K562 (cell line): Measurements from ENCODE around the gene ALG13. TPM values are rescaled to one million over a fixed set of nuclear protein-coding genes. Genes with fewer than 3 reads are reported as not detected.

Experiments
- ATAC-seq: fragments of 200-7000 bp; cut with Tn5 transposase; 3 replicates; pipeline ENCODE4 v1.9.1; 2020; ENCODE audit warnings: moderate library complexity
- BruUV-seq: library from RNA; stranded (reverse); fragments of 400-500 nt; replicated peaks from 2 replicates; lab custom pipeline; 2021; lab: Mats Ljungman, UMichigan
- CTCF ChIA-PET: fragments of 300-600 bp; formaldehyde crosslinking; extraction: SDS; loops from one replicate; lab custom pipeline; 2021; ENCODE audit warnings: low intra/inter-chr PET ratio; lab: Yijun Ruan, JAX
- POLR2A ChIA-PET: fragments of 300-600, 350-650 bp; sonication (Branson Sonifier 250); formaldehyde crosslinking; extraction: SDS; loops from one replicate; lab custom pipeline; 2021; ENCODE audit warnings: antibody characterized with exemption, inconsistent platforms; lab: Yijun Ruan, JAX
- DNase-seq, 4 experiments: peaks; one replicate each; pipeline versions ENCODE4 v3.0.0 to v3.0.0-alpha.2; 2011 to 2018; ENCODE audit warnings: low spot score in 3 of 4, mixed read lengths in 3 of 4; ENCODE audit errors: extremely low read depth in 1 of 4
- FAIRE-seq: peaks from 2 replicates; lab custom pipeline; 2011; peaks lifted over from hg19 to GRCh38; lab: Jason Lieb, UNC
- H2AFZ ChIP-seq: 2 replicates; pipeline ENCODE4 v1.6.0; 2011; ENCODE audit warnings: low read depth, low read length, control low read depth, inconsistent platforms
- H3K27ac ChIP-seq: fragments of 200-600 bp; 3 replicates; pipeline ENCODE4 v1.8.0; 2011; ENCODE audit warnings: low read depth, mild to moderate bottlenecking, control low read depth, inconsistent platforms, low read length, moderate library complexity, mixed read lengths; ENCODE audit errors: extremely low read depth
- H3K27me3 ChIP-seq, 2 experiments: fragments of 300-600 bp in 1 of 2; 2 replicates in 1 of 2; 3 replicates in 1 of 2; pipeline versions ENCODE4 v1.6.0 to v1.8.0; 2011; ENCODE audit warnings: inconsistent platforms in 2 of 2, low read length in 2 of 2, mild to moderate bottlenecking in 1 of 2, mixed read lengths in 1 of 2, moderate library complexity in 1 of 2; ENCODE audit not compliant: control insufficient read depth in 2 of 2, insufficient read depth in 2 of 2
- H3K36me3 ChIP-seq: fragments of 300-600 bp; 3 replicates; pipeline ENCODE4 v1.8.0; 2011; ENCODE audit warnings: mild to moderate bottlenecking, low read length, inconsistent platforms; ENCODE audit not compliant: control insufficient read depth, insufficient read depth
- H3K4me1 ChIP-seq, 2 experiments: fragments of 200-600 bp in 1 of 2; replicated peaks in 1 of 2; 2 replicates in 1 of 2; 3 replicates in 1 of 2; pipeline versions ENCODE4 v1.5.1 to v1.8.0; 2011; ENCODE audit warnings: inconsistent platforms in 2 of 2, low read length in 2 of 2, mild to moderate bottlenecking in 1 of 2, mixed read lengths in 1 of 2, moderate library complexity in 1 of 2; ENCODE audit not compliant: control insufficient read depth in 2 of 2, insufficient read depth in 2 of 2
- H3K4me2 ChIP-seq: 2 replicates; pipeline ENCODE4 v1.6.1; 2011; ENCODE audit warnings: low read length, control low read depth, inconsistent platforms, mixed read lengths; ENCODE audit not compliant: insufficient read depth
- H3K4me3 ChIP-seq: fragments of 200-600 bp; sonication (generic), shearing (Covaris generic); 2 replicates; pipeline ENCODE4 v1.5.1; 2016; ENCODE audit warnings: control low read depth, inconsistent platforms
- H3K79me2 ChIP-seq: fragments of 200-600 bp; 3 replicates; pipeline ENCODE4 v1.8.0; 2011; ENCODE audit warnings: low read length, inconsistent platforms; ENCODE audit not compliant: control insufficient read depth, insufficient read depth
- H3K9ac ChIP-seq, 2 experiments: 2 replicates each; pipeline versions ENCODE4 v1.6.0 to v1.6.1; 2011; ENCODE audit warnings: low read depth in 2 of 2, low read length in 2 of 2, control low read depth in 1 of 2, inconsistent platforms in 1 of 2, mild to moderate bottlenecking in 1 of 2, mixed read lengths in 1 of 2; ENCODE audit not compliant: insufficient read depth in 1 of 2
- H3K9me1 ChIP-seq: one replicate; pipeline ENCODE4 v1.6.0; 2011; ENCODE audit warnings: inconsistent platforms, mild to moderate bottlenecking, low read length, moderate library complexity; ENCODE audit not compliant: control insufficient read depth, insufficient read depth
- H3K9me3 ChIP-seq: replicated peaks from 2 replicates; pipeline ENCODE4 v1.5.1; 2011; ENCODE audit warnings: low read depth, low read length, inconsistent platforms; ENCODE audit not compliant: control insufficient read depth, insufficient read depth
- H4K20me1 ChIP-seq: replicated peaks from 2 replicates; pipeline ENCODE4 v1.6.1; 2011; ENCODE audit warnings: low read length, inconsistent platforms, mixed read lengths; ENCODE audit not compliant: control insufficient read depth, insufficient read depth
- ARHGAP35 ChIP-seq: fragments of 450-650 bp; IDR thresholded peaks from 2 replicates; pipeline ENCODE4 v1.6.1; 2018; ENCODE audit not compliant: partially characterized antibody
- CBX2 ChIP-seq: fragments of 200-600 bp; sonication (generic); IDR thresholded peaks from one replicate; pipeline ENCODE4 v1.6.1; 2012; ENCODE audit warnings: mild to moderate bottlenecking, low read length, inconsistent platforms; ENCODE audit not compliant: insufficient read depth, poor library complexity, severe bottlenecking
- HDAC6 ChIP-seq: IDR thresholded peaks from 2 replicates; pipeline ENCODE4 v1.6.1; 2012; ENCODE audit warnings: low read depth, mild to moderate bottlenecking, control low read depth, inconsistent platforms, low read length, moderate library complexity
- HDAC8 ChIP-seq: fragments of 450-650 bp; IDR thresholded peaks from 2 replicates; pipeline ENCODE4 v1.6.1; 2016; ENCODE audit warnings: mild to moderate bottlenecking, missing genetic modification characterization, moderate library complexity, missing compliant biosample characterization
- HNRNPL ChIP-seq: fragments of 200-400 bp; formaldehyde crosslinking; IDR thresholded peaks from 2 replicates; pipeline ENCODE4 v1.6.1; 2017; ENCODE audit warnings: low read depth, mild to moderate bottlenecking, low read length
- JUND ChIP-seq, 2 experiments: IDR thresholded peaks; 2 replicates in 1 of 2; 3 replicates in 1 of 2; pipeline ENCODE4 v1.6.1; 2011; ENCODE audit warnings: borderline replicate concordance in 2 of 2, low read depth in 2 of 2, low read length in 2 of 2, improper control_type of control experiment in 1 of 2, missing biosample characterization in 1 of 2, missing genetic modification characterization in 1 of 2, missing genetic modification reagents in 1 of 2
- MTA3 ChIP-seq: fragments of 450-650 bp; formaldehyde crosslinking; IDR thresholded peaks from 2 replicates; pipeline ENCODE4 v1.6.1; 2017; ENCODE audit warnings: mild to moderate bottlenecking, borderline replicate concordance
- NELFE ChIP-seq: IDR thresholded peaks from 2 replicates; pipeline ENCODE4 v1.6.1; 2011; ENCODE audit warnings: mild to moderate bottlenecking; ENCODE audit not compliant: insufficient read depth, insufficient read length
- SAFB2 ChIP-seq: fragments of 200-400 bp; formaldehyde crosslinking; IDR thresholded peaks from 2 replicates; pipeline ENCODE4 v1.6.1; 2018; ENCODE audit warnings: borderline replicate concordance, low read length, low read depth, moderate library complexity; ENCODE audit not compliant: severe bottlenecking
- SRSF1 ChIP-seq: fragments of 200-400 bp; formaldehyde crosslinking; IDR thresholded peaks from 2 replicates; pipeline ENCODE4 v1.6.1; 2017; ENCODE audit warnings: mild to moderate bottlenecking, low read depth, low read length, moderate library complexity
- TCFL5 ChIP-seq: fragments of 250-450 bp; sonication (Bioruptor Pico); conservative IDR thresholded peaks from 2 replicates; pipeline ENCODE4 v1.6.1; 2021; ENCODE audit warnings: mild to moderate bottlenecking, moderate library complexity, matching md5 sums
- TRIM28 ChIP-seq: fragments of 450-650 bp; IDR thresholded peaks from 2 replicates; pipeline ENCODE4 v1.6.1; 2017
- ZNF586 ChIP-seq: fragments of 450-650 bp; formaldehyde crosslinking; conservative IDR thresholded peaks from 2 replicates; pipeline ENCODE4 v1.4.0; 2020; ENCODE audit warnings: mild to moderate bottlenecking, moderate library complexity
- ZNF695 ChIP-seq: fragments of 450-650 bp; formaldehyde crosslinking; IDR thresholded peaks from 2 replicates; pipeline ENCODE4 v1.4.0; 2020; ENCODE audit warnings: mild to moderate bottlenecking, moderate library complexity
- in situ Hi-C: fragments of 300-500 bp; cut with MboI; formaldehyde crosslinking; loops from 4 replicates; pipeline ENCODE4 v1.15.0; 2018; ENCODE audit warnings: inconsistent platforms, mixed read lengths
- intact Hi-C: fragments of 100-400 bp; cut with micrococcal nuclease; formaldehyde crosslinking; loops from 2 replicates; pipeline ENCODE4 v1.14.2; 2022
- polyA plus RNA-seq, 8 experiments: library from polyadenylated mRNA; depleted of rRNA in 4 of 8; stranded (reverse) in 5 of 8; unstranded in 3 of 8; fragments of >200 nt; fragmentation: Nextera tagmentation in 2 of 8; fragmentation: Illumina TruSeq in 1 of 8; extraction: Ambion mirVana in 2 of 8; extraction: Trizol in 1 of 8; gene quantifications; 2 replicates each; pipeline versions ENCODE4 v1.2.1 to v1.2.3, GENCODE V29; 2011 to 2014; ENCODE audit warnings: inconsistent platforms in 1 of 8, missing spikeins in 1 of 8
- total RNA-seq, 7 experiments: library from RNA; depleted of rRNA in 6 of 7; stranded (reverse); fragments of >200 nt in 6 of 7; fragmentation: Illumina TruSeq in 2 of 7; extraction: Trizol in 2 of 7; gene quantifications; 2 replicates each; pipeline versions ENCODE4 v1.2.1 to v1.2.3, GENCODE V29; 2011 to 2021; ENCODE audit warnings: low replicate concordance in 1 of 7
- TF ChIP-seq, protein P1 (sequence below): fragments of 250-450 bp; sonication (Bioruptor Pico); IDR thresholded peaks from 2 replicates; pipeline ENCODE4 v1.5.0; 2020; ENCODE audit warnings: mild to moderate bottlenecking
- TF ChIP-seq, protein P2 (sequence below): sonication (generic); formaldehyde crosslinking; IDR thresholded peaks from 2 replicates; pipeline ENCODE4 v1.8.1; 2023; ENCODE audit warnings: mild to moderate bottlenecking, missing genetic modification reagents
- TF ChIP-seq, protein P3 (sequence below), 2 experiments: IDR thresholded peaks in 1 of 2; conservative IDR thresholded peaks in 1 of 2; 2 replicates each; pipeline ENCODE4 v1.6.1; 2016; ENCODE audit warnings: low read depth in 2 of 2, mild to moderate bottlenecking in 1 of 2, missing compliant biosample characterization in 1 of 2, missing genetic modification characterization in 1 of 2, moderate library complexity in 1 of 2

The ALG13 gene
- total and polyA plus RNA-seq, 9 of the 15 experiments (the other 6 are each of a cell fraction or from before 2014, with no cell fraction given) = 40.3 to 117 (median 68.2) TPM

DNA sequence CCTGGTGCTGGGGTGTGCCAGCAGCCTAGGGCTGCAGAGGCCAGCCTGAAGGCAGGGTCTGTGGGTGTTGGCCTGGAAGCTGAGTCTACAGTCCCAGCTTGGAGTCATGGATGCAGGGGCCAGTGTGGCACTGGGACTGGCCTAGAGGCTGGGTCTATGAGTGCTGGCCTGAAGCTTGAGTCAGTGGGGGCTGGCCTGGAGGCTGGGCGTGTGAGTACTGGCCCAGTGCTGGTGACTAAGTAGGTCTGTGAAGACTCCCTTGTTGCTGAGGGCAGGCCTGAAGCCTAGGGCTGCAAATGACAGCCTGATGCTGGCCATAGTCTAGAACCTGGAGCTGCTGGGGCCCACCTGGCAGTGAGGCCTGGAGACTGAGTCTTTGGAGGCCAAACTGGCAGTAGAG, 31.3 kb upstream of the ALG13 start (continued):
- TF ChIP-seq HDAC6 = no peak
- no peak for TF ChIP-seq SRSF1
- no peak for TF ChIP-seq TRIM28
- TF ChIP-seq HNRNPL = no peak
- TF ChIP-seq CBX2 = no peak

DNA sequence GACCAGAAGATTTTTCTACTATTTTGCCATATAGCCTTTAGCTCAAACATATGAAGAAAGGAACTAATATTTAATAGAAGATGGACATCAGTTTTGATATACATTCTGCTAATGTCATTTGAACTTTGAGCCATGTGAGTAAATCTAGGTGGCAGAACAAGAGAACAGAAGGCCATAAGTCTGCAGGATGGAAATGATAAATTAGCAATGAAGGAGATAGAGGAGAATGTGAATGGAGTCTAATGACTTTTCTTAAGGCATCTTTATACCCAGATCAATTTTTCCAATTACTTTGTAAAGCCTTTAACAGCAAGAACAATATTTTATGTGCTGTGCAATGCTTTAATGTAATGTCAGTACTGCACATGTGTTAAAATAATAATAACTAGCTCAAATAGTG, 30.1 kb upstream of the ALG13 start:
- intact Hi-C loops = no loop called here
- FAIRE-seq (no peak), DNase-seq (no peak), ATAC-seq (no peak)
- Histone ChIP-seq H3K9me3 (no peaks in the 10 kb centered on the region), H2AFZ (no peak overlapping the region), H3K27me3 (no peaks in the 10 kb centered on the region), H3K9ac (no peak overlapping the region), H3K36me3 (no peaks in the 10 kb centered on the region), H3K9me1 (no peaks in the 10 kb centered on the region), H3K27ac (no peak overlapping the region), H3K4me3 (no peak overlapping the region), H3K4me2 (no peak overlapping the region), H3K4me1 (no peaks in the 10 kb centered on the region), H4K20me1 (no peaks in the 10 kb centered on the region), H3K79me2 (no peaks in the 10 kb centered on the region)
- ChIA-PET POLR2A (no interaction called here), CTCF (no interaction called here)
- in situ Hi-C loops = no loop called here
- no TSS peak for BruUV-seq
- TF ChIP-seq ARHGAP35 (no peak), ZNF695 (CRISPR knock-in tag) (no peak), MTA3 (no peak), ZNF586 (CRISPR knock-in tag) (no peak), TCFL5 (CRISPR knock-in tag) (no peak), HDAC8 (no peak), JUND (IDR thresholded peaks at IDR 0.05; ENCODE audit: borderline replicate concordance, low read depth, low read length) (no peak), JUND (tag; IDR thresholded peaks at IDR 0.05; ENCODE audit: borderline replicate concordance, low read depth, low read length) (no peak), SAFB2 (no peak), NELFE (no peak)
- TF ChIP-seq, protein P1, sequence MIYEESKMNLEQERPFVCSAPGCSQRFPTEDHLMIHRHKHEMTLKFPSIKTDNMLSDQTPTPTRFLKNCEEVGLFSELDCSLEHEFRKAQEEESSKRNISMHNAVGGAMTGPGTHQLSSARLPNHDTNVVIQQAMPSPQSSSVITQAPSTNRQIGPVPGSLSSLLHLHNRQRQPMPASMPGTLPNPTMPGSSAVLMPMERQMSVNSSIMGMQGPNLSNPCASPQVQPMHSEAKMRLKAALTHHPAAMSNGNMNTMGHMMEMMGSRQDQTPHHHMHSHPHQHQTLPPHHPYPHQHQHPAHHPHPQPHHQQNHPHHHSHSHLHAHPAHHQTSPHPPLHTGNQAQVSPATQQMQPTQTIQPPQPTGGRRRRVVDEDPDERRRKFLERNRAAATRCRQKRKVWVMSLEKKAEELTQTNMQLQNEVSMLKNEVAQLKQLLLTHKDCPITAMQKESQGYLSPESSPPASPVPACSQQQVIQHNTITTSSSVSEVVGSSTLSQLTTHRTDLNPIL (CRISPR knock-in tag) = no peak
- TF ChIP-seq, protein P2, sequence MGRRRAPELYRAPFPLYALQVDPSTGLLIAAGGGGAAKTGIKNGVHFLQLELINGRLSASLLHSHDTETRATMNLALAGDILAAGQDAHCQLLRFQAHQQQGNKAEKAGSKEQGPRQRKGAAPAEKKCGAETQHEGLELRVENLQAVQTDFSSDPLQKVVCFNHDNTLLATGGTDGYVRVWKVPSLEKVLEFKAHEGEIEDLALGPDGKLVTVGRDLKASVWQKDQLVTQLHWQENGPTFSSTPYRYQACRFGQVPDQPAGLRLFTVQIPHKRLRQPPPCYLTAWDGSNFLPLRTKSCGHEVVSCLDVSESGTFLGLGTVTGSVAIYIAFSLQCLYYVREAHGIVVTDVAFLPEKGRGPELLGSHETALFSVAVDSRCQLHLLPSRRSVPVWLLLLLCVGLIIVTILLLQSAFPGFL (CRISPR knock-in tag) = no peak
- TF ChIP-seq, protein P3, sequence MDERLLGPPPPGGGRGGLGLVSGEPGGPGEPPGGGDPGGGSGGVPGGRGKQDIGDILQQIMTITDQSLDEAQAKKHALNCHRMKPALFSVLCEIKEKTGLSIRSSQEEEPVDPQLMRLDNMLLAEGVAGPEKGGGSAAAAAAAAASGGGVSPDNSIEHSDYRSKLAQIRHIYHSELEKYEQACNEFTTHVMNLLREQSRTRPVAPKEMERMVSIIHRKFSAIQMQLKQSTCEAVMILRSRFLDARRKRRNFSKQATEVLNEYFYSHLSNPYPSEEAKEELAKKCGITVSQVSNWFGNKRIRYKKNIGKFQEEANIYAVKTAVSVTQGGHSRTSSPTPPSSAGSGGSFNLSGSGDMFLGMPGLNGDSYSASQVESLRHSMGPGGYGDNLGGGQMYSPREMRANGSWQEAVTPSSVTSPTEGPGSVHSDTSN (CRISPR knock-in tag; IDR thresholded peaks at IDR 0.05; ENCODE audit: low read depth) = no peak
- TF ChIP-seq, protein P3 (tag; conservative IDR thresholded peaks at IDR 0.05; ENCODE audit: low read depth) = no peak
